Activated CD4-positive, alpha-beta T cell treated with anti-CD3 and anti-CD28 coated beads, Interleukin-2, amount 50 U/mL, for 1 hour (primary cell): ENCODE results near the gene ADM2.
A peak's percentile ranks its signal among the peaks of the same experiment; 100 is the strongest.

Source experiments
- DNase-seq: peaks from one replicate; pipeline ENCODE4 v3.0.0-alpha.2; 2020

Gene ADM2

DNA sequence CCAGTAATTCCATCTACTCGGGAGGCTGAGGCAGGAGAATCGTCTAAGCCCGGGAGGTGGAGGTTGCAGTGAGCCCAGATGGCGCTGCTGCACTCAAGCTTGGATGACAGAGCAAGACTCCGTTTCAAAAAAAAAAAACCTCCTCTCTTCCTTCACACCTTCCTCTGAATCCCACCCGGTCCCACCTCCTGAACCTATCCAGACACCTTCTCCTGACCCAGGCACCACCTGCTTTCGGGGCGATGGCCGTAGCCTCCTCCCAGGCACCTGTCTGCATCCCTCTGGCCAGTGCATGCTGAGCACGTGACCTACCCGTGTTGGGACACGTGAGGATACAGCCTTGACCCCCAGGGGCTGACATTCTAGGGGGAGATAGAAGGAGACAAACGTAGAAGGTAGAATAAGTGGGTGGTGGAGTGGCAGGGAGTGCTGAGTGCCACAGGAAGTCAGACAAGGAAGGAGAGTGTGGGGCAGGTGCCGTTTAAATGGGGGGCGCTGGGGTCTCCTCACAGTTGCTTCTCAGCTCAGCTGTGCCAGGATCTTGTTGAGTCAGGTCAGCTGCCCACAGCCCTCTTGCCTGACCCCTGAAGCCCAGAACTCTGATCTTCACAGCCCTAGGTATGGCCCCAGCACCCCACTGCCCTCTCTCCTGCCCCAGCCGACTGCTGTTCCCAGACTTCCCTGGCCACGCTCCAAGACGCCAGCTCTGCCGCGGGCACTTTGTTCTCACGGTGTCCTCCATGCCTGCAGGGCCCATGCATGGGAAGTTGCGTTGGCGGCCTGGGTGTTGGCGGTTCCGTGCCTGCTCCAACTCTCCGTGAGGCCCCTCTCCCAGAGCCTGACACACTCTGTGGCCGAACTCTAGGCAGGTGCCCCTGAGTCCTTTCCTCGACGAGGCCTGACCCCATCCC is 4.1 kb downstream of the ADM2 start:
- DNase-seq, result no peak

DNA sequence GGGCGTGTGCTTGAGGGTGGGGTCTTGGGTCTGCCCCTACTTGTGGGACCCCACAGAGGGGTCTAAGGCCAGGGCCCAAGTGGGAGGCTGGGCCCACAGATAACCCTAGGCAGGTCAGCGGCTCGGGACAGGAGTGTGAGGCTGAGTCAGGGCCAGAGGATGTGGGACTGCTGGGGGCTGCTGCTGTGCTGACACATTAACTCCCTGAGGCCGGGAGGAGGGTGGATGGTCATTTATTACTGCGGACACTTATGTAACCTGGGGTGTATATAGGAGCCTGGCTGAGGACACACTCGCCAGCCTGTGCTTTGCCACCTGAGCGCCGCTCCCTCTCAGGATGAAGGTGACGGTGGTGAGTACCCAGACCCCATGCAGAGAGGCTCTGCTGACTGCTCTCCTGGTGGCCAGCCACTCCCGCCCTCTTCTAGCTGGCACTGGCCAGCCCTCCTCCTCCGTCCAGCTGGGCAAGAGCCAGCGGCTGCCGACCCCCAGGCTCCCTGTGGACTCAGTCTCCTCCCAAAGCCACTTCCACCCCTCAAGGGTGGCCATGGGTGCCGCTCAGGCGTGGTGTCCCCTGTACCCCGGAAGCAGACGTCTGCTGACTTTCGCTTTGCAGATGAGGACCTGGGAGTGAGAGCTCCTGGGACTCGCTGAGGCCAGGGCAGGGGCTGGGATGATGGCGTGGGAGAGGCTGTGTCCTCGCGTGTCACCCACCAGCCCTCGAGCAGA is 5.4 kb downstream of the ADM2 start, which contains the start of gene MIOX:
MIOX (plus strand) TSS at position 299 of the 729 bp plus-strand sequence; CDS start at position 338, 39 bp downstream.
- no peak for DNase-seq

DNA sequence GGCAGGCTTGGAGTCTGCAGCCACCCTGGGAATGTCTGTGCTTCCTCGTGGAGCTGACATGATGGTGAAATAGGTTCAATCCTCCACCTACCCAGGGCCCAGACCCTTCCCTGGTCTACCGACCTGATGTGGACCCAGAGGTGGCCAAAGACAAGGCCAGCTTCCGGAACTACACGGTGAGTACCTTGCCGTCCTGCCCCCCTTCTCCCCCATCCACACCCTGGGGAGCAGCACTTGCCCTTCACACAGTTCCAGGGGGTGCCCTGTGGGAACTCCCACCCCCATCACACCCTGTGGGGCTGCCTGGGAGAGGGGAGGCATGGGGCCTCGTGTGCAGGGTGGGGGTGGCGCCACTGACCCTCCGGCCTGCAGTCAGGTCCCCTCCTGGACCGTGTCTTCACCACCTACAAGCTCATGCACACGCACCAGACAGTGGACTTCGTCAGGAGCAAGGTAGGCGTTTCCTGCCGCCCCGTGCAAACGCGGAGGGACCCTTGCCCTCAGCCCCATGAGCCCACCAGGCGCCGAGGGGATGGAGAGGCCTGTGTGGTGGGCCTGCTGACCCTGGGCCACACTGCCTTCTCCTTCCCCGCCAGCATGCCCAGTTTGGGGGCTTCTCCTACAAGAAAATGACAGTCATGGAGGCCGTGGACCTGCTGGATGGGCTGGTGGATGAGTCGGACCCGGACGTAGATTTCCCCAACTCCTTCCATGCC is 6.1 kb downstream of the ADM2 start:
- no peak for DNase-seq

DNA sequence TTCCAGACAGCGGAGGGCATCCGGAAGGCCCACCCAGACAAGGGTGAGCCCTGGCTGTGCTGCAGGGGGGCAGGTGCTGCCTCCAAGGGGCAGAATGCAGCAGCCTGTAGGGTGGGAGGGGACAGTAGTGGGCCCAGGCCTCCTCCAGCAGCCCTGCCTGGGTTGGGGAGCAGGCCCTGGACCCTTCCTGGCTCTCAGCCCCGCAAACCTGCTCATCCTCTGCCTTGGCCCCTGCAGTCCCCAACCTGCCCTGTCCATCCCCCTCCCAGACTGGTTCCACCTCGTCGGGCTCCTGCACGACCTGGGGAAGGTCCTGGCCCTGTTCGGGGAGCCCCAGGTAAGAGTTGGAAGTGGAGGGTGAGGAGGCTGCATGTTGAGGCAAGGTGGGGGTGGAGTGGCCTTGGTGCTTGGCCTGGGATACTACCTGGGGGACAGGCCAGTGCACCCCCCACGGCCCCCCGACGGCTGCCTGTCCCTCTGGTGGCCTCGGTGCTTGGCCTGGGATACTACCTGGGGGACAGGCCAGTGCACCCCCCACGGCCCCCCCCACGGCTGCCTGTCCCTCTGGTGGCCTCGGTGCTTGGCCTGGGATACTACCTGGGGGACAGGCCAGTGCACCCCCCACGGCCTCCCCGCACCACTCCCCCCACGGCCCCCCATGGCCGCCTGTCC is 6.8 kb downstream of the ADM2 start:
- no peak for DNase-seq

DNA sequence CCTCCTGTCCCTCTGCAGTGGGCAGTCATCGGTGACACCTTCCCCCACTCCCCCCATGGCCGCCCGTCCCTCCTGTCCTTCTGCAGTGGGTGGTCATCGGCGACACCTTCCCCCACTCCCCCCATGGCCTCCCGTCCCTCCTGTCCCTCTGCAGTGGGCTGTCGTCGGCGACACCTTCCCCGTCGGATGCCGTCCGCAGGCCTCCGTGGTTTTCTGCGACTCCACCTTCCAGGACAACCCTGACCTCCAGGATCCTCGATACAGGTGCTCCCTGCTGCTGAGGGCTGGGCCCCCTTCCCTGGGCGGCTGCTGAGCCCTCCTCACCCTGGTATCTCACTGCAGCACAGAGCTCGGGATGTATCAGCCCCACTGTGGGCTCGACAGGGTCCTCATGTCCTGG is 7.5 kb downstream of the ADM2 start:
- no peak for DNase-seq

DNA sequence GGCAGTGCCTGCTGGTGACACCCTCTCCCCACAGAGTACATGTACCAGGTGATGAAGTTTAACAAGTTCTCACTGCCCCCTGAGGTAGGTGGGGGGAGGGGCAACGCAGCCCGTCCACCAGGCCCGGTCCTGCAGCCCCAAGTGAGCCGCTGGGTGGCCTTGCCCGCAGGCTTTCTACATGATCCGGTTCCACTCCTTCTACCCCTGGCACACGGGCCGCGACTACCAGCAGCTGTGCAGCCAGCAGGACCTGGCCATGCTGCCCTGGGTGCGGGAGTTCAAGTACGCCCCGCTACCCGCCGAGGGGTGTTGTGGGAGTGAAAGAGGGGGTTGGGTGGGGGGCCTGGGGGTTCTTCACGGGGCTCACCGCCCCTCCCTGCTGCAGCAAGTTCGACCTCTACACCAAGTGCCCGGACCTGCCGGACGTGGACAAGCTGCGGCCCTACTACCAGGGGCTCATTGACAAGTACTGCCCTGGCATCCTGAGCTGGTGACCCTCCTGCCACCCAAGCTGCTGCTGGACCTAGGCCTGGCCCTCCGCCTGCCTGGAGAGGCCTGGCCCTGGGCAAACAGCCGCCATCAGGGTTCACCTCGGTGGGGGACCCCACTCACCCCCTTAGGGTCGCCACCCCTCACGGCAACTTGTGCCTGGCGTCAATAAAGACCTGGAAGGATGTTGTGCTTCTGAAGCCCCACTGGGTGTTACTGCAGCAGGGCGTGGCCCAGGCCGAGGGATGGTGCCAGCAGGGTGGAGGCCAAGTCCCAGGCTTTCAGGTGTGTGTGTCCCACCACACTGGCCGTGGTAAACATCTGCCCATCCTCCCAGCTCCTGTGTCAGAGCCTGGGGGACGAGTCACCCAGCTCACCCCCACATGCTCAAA is 8.3 kb downstream of the ADM2 start:
- no peak for DNase-seq

DNA sequence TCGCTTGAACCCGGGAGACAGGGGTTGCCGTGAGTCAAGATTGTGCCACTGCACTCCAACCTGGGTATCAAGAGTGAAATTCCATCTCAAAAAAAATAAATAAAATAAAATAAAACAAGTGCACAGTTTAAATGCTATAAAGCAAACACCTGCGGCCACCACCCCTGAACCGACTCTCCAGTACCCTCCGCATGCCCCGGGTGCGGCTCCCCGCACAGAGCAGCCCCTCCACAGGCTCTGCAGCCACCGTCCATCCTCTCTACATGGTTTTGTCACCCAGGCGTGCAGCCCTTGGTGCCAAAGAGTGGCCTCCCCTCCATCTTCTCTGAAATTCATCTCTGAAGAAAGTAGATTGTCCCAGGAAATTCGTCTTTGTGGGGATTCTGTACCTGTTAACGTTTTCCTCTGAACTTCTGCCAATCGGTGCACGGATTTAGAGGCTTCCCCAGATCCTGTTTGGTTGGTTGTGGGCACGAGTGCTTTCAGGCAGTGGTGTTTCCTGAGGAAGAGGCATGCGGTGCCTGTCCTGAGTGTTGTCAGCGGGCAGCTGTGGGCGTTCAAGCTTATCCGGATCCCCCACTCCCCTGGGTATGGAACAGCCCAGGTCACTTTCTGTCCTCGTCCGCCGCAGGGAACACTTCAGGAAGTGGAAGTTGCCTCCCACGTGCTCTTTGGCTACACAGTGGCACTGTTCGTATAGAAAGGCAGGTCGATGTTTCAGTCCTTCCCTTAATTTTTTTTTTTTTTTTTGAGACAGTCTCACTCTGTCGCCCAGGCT is 9.4 kb downstream of the ADM2 start:
- no peak for DNase-seq

DNA sequence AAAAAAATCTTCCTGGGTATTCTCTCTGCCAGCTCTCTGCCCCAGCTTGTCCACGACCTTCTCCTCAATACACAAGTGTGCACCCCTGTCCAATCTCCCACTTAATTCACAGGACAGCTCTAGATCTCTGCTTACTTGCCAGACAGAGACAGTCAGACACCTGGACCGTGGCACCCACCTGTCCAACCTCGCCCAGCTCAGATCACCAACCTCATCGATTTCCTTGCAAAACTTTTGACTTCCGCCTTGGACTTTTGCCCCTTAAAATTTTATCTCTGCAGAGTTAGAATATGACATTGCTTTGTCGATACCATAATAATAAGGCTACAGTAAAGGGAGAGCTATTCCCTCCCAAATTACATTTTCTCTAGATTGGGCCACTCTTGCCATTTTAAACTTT is 15.8 kb downstream of the ADM2 start:
- DNase-seq, result no peak

DNA sequence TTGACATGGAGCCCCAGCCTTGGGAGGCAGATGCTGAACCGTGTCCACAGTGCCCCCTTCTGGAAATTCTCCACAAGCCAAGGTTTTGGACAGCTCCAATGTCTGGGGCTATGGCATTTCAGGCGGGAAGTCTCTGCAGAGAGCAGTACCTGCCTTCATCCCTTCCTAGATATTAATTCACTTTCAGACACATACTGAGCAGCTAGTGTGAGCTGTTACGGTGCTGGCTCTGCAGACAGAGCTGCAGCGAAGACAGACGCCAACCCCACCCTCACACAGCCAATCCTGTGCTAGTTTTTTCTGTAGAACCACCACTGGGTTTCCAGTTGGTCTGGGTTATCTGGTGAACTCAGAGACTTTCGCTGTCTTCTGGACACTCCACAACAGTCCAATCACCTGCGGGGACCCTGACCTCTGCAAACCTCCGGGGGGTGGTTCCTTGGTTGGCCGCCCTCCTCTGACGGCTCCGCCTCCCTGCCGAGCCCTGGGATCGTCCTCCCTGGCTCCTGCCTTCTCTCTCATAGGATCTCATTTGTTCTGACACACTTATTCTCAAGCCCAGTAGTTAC is 17.1 kb downstream of the ADM2 start:
- peak; percentile 65 for DNase-seq

DNA sequence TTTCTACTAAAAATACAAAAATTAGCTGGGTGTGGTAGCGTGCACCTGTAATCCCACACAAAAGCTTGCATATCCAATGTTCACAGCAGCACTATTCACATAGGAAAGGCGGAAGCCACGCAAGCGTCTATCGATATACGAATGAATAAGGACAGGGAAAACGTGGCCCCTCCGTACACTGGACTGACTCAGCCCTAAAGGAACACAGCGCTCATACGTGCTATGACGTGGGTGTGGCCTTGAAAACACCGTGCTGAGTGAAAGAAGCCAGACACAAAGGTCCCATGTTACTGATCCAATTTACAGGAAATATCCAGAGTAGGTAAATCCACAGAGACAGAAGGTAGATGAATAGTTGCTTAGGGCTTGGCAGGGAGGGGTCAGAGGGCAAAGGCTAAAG is 19.1 kb downstream of the ADM2 start:
- DNase-seq, result no peak

DNA sequence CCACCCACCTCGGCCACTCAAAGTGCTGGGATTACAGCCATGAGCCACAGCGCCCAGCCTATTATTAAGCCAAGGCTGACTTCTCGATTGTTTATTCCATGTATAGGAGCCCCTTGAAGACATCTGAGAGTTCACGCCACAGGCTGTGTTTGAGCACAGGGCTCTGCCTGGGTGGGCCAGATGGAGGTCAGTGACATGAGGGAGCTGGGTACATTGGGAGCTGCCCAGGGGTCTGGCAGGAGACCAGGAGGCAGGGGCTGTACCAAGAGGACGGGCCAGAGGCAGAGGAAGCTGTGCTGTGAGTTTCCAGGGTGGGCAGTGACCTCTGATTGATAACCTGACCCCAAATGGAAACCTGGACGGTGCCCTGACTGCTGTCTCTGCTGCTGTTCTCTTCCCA is 20.8 kb downstream of the ADM2 start:
- no peak for DNase-seq

DNA sequence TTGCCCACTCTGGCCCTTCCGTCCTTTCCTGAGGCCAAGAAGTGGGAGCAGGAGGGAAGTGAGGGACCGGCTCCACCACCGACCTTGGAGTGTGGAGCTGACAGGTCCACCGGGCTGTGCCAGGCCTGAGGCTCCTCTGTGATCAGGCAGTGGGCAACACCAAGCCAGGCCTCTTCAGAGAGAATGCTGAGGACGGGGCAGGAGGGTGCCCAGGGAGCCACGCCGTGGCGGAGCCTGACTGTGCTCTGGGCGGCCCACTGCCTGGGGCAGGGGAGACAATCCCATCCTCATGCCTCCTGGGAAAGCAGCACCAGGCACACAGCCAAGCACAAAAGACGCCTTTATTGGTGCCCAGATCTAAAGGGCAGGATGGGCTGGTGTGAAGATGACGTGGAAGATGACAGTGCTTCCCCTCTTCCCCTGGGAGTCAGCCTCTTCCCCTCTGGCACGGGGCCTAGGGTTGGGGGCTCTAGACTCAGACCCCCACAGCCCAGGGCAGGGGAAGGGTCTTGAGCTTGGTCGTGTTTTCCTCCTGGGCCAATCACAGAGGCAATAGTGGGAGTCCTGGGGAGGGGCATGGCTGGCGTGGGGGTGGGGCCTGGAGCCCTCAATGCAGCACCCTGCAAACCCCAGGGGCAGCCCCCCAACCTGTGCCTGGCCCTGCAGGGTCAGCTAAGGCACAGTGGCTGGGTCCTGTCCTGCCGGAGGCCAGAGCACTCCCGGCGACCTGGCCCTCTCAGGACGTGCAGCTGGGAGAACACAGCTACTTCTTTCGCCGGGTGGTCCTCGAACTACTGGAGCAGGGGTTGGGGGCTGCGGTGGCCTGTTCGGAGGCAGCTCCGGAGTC is 21.5 kb downstream of the ADM2 start:
- DNase-seq, result no peak

DNA sequence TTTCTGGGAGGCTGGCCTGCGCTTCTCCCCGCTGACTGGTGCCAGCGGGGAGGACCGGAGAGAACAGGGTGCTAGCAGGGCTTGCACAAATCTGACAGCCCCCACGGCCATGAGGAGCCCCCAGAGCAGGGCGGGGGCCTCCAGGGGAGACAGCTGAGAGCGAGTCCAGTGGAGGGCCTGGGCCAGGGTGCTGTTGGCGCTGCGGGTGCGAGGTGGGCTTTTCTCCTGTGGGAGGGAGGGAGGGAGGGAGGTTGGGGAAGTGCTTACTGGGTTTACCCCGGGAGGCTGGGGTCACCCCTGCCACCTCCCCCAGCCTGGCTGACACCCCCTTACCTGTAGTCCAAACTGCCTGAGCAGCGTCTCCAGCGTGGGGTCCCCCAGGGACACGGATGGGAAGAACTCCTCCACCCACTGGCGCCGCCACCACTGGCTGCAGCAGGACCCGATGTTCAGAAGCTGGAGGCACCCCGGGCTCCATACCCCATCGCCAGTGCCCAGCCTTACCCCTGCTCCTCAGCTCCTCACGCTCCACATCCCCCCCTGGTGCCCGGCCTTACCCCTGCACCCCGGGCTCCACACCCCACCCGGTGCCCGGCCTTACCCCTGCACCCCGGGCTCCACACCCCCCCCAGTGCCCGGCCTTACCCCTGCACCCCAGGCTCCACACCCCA is 22.3 kb downstream of the ADM2 start:
- DNase-seq, result no peak

DNA sequence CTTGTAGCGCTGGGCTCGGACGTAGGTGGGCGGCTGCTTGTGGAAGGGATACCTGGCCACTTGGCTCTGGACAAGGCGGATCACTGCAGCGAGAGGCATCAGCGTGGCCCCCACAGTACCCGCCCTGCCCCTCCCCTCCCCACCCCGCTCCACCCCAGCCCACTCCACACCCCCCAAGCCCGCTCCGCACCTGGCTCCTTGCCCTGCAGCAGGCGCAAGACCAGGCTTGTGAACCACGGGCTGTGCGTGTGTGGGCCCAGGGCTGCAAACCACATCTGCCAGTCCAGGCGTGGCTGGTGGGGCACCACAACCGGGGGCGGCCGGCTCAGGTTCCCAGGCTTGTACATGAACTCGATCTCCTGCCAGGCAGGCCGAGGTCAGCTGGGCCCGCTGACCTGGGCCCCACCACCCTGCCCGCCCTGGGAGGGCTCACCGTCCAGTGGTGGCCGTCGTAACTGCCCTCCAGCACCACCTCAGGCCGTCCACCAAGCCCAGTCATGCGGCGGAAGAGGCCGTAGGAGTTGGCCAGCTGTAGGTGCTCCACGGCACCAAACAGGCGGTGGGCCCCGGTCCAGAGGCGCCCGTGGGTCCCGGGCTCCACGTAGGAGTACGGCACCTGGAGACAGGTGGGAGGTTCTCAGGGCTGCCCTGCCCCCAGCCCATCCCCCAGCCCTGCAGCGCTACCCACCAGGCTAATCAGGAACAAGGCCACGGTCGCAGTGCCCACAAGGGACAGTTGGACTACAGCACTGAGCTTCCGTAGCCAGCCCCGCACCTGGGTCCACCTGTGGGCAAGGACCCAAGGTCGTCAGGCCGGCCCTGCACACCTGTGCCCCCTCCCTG is 23.2 kb downstream of the ADM2 start:
- DNase-seq, result no peak

DNA sequence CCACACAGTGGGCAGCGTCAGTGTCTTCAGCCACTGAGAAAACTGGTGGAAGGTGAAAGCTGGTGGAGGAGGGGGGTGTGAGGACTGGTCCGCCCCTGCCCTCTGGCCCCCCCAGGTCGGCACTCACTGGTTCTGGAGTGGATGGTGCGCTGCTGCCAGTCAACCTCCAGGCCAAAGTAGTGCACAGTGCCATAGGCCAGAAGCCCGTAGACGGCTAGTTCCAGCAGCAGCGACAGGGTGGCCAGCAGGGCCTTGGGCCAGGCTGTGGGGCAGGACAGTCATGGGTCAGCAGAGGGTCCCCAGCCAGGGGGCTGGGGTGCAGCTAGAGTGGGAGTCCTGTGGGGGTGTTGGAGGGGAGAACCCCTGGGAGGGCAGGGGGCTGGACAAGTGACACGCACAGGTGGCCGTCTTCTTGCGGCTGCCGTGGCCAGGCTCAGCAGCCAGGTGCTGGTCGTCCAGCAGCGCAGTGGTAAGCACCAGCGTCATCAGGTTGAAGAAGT is 24.0 kb downstream of the ADM2 start:
- DNase-seq, result no peak

DNA sequence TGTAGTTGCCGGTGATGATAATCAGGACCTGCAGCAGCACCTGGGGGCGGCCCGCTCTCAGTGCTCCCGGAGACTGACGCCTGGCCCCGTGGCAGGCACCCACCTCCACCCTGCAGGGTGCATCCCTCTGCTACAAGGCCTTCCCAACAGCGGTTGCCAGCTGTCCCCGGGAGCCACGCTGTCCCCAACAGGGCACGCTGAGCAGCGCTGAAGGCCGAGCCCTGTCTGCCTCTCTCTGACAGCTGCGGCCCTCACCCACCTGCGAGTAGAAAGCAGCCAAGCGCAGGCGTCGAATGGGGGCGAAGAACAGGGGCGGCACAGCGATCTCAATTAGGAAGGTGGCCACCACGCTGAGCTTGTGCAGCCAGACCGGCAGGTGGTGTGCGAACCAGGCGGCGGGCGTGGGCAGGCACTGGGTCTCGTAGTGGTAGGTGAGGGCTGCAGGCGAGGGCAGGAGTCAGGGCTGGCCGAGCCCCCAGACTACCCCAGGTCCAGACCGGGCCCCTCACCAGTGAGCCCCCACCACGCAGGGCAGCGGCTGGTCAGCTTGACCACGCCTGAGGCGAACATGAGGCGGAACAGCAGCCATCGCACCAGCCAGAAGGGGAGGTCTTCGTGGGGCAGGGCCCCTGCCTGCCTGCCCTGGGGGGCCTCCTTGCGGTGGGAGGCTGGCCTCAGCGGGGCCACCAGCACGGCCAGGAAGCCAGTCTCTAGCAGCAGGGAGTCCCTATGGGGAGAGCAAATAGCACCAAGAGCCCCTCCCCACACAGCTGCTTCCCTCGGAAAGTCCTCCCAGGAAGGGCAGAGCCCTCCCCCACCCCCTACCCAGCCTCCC is 24.6 kb downstream of the ADM2 start:
- DNase-seq, result no peak
